ENCODE data around the gene CEP57. TPM values are rescaled to one million over a fixed set of nuclear protein-coding genes. Genes with fewer than 3 reads are reported as not detected.
A peak's percentile ranks its signal among the peaks of the same experiment; 100 is the strongest.

Gene CEP57
- total RNA-seq, 1 donor: 48.4 TPM

DNA sequence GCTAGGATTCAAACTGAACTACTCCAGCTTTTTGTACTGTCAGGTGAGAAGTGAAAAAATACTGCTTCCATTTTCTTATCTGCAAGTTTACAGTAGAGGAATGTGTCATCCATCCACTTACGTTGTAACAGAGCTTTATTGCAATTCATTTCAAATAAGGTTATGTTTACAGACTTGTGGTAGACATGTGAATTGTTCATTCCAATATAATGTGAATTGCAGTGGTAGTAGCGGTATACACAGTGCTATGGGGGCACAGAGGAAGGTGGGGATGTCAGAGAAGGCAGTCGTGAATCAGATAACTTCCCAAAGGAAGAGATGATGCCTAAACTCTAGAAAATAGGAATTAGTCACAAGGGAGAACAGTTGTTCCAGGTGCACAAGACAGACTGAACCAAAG lies 42.5 kb downstream of the CEP57 start:
- DNase-seq (ENCODE audit: low read depth): peak; percentile 86
- H3K4me3 ChIP-seq (ENCODE audit: low read depth, low read length): no peak overlapping the region
- TF ChIP-seq, protein P1, sequence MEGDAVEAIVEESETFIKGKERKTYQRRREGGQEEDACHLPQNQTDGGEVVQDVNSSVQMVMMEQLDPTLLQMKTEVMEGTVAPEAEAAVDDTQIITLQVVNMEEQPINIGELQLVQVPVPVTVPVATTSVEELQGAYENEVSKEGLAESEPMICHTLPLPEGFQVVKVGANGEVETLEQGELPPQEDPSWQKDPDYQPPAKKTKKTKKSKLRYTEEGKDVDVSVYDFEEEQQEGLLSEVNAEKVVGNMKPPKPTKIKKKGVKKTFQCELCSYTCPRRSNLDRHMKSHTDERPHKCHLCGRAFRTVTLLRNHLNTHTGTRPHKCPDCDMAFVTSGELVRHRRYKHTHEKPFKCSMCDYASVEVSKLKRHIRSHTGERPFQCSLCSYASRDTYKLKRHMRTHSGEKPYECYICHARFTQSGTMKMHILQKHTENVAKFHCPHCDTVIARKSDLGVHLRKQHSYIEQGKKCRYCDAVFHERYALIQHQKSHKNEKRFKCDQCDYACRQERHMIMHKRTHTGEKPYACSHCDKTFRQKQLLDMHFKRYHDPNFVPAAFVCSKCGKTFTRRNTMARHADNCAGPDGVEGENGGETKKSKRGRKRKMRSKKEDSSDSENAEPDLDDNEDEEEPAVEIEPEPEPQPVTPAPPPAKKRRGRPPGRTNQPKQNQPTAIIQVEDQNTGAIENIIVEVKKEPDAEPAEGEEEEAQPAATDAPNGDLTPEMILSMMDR (IDR thresholded peaks at IDR 0.05; ENCODE audit: insufficient read depth, low read depth, low read length): no peak

DNA sequence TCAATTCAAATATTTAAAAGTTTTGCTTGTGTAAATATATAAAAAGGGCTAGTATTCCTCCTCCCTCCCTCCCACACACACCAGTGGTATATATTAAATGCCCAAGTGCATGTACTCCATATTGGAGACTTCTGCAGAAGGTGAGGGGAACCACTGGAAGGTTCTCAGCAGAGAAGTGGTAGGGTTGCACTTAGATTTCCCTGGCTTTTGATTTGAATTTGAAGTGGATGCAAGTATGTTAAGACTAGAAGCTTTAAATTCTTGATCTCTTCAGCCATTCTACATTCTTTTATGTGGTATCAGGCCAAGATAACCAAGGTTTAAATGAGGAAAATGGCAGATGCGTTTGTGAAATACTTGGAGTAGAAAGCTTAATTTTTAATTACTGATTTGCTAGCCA lies 43.1 kb downstream of the CEP57 start:
- TF ChIP-seq, protein P1 (IDR thresholded peaks at IDR 0.05; ENCODE audit: insufficient read depth, low read depth, low read length): no peak
- H3K4me3 ChIP-seq (ENCODE audit: low read depth, low read length): no peak overlapping the region

GRCh38 chr11:95835351-95835750 lies 45.1 kb downstream of the CEP57 start:
- no peak overlapping the region for H3K4me3 ChIP-seq (ENCODE audit: low read depth, low read length)
- TF ChIP-seq, protein P1 (IDR thresholded peaks at IDR 0.05; ENCODE audit: insufficient read depth, low read depth, low read length): no peak
- DNase-seq (ENCODE audit: low read depth): no peak

More for the DNA sequence above, 43.1 kb downstream of the CEP57 start:
- DNase-seq (ENCODE audit: low read depth): no peak

DNA sequence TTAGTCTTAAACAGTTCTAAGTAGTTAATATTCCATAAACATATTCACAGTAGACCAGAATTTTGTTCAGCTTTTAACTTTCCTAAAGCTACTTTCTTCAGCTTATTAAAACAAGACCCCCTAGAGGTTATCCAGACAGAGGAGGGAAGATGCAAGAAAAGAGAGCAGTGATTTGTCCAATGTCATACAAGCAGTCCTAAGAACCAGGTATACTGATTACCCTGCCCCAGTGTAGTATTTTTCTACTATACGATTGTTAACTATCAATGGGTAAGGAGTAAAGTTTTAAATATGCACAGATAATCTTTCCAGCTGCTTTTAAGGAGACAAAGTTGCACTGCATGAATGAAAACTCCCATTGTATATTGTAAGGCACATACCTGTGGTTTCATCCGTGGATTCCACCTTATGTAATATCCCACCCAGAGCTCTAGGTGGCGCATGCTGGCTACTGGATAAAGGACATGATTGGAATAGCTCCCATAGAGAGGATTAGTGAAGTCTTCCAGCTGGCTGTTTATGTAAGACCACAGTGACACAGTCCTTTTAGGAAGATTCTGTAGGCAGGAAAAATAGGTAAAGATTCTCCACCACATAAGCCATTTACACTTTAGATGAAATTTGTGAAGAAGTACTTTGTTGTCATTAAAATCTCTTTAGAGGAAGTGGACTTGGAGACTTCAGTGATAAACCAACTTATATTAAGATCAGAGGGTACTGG lies 45.6 kb downstream of the CEP57 start:
- peak; percentile 95 for DNase-seq (ENCODE audit: low read depth)
- TF ChIP-seq, protein P1 (IDR thresholded peaks at IDR 0.05; ENCODE audit: insufficient read depth, low read depth, low read length): peak; percentile 93
- no peak overlapping the region for H3K4me3 ChIP-seq (ENCODE audit: low read depth, low read length)

- DNase-seq (ENCODE audit: low read depth): no peak
- no peak overlapping the region for H3K4me3 ChIP-seq (ENCODE audit: low read depth, low read length)
- TF ChIP-seq, protein P1 (IDR thresholded peaks at IDR 0.05; ENCODE audit: insufficient read depth, low read depth, low read length): no peak
Measured at GRCh38 chr11:95845167-95845566, 54.9 kb downstream of the CEP57 start.

GRCh38 chr11:95849087-95849825 lies 59.0 kb downstream of the CEP57 start:
- DNase-seq (ENCODE audit: low read depth): peak; percentile 79
- TF ChIP-seq, protein P1 (IDR thresholded peaks at IDR 0.05; ENCODE audit: insufficient read depth, low read depth, low read length): peak; percentile 56
- no peak overlapping the region for H3K4me3 ChIP-seq (ENCODE audit: low read depth, low read length)

Data from fibroblast of villous mesenchyme (primary cell).